HG02798 (cell line): Measurements from ENCODE around the gene TANGO6.

Experiments
- ATAC-seq: cut with Tn5 transposase; IDR thresholded peaks from one replicate; pipeline ENCODE4 v1.9.1; 2021; ENCODE audit warnings: mild to moderate bottlenecking; ENCODE audit not compliant: unreplicated experiment, poor library complexity

Gene TANGO6

DNA sequence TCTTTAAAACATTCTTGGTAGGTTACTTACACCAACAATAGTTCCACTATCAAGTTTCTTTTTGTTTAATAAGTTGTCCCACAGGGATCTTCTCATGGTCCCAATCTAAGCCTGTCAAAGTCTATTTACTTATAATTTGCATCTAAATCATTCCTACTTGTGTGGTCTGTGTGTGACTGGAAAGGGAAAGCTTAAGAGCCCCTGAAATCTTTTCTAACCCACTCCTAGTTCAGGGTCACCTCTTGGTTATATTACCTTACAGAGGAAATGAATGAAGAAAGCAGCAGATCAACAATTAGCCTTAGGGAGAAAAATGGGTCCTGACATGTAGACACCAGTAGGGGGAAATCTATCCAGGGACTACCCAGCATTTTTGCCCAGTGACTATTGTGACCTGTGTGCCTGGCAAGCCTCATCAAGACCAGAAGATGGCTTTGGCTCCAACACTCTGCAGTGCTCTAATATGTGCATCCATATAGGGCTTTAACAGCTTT, 151.7 kb downstream of the TANGO6 start:
- ATAC-seq: no peak

DNA sequence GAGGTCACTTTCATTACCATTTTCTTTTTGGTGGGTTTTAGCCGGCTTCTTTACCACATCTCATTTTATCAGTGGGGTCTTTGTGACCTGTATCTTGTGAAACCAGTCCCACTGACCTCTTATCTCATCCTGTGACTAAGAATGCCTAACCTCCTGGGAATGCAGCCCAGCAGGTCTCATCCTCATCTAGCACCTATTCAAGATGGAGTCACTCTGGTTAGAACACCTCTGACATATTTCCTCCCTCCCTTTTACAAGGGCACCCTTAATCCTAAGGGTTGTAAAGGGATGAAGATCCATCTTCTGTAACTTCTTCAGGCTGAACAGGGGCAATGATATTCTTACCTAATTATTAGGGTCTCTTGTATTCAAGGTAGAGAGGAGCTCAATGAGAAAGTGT, 154.2 kb downstream of the TANGO6 start:
- no peak for ATAC-seq

DNA sequence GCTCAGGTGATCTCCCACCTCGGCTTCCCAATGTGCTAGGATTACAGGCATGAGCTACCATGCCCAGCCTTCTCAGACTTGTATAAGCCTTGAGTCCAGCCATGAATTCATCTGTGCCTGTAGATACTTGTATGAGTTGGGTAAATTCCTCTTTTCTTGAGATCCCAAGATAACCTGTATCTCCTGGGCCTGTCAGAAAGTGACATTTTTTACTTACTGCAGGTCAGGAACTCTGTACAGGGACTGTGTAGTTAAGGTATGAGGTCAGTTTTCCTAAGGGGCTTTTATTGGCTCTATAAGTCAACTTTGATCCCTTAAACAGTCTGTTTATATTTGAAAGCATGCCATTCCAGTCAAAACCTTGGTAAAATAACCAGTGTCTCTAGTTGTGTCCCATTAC, 155.8 kb downstream of the TANGO6 start:
- ATAC-seq: no peak

DNA sequence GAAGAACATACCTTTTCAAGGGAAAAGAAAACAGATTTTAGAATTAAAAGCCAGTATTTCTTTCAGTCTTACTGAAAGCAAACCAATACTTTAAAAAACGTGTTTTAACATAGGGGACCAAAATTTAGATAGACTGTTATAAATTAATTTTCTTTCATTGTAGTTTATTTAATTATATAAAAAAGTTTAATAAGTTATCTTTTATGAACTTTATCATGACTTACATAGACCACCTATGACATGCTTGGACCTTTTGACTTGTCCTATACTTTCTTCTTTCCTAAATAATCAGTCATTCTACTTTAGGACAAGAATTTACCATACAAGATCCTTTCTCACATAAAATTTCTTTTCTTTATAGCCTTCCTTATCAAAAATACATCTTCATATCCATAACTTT, 160.2 kb downstream of the TANGO6 start:
- no peak for ATAC-seq

DNA sequence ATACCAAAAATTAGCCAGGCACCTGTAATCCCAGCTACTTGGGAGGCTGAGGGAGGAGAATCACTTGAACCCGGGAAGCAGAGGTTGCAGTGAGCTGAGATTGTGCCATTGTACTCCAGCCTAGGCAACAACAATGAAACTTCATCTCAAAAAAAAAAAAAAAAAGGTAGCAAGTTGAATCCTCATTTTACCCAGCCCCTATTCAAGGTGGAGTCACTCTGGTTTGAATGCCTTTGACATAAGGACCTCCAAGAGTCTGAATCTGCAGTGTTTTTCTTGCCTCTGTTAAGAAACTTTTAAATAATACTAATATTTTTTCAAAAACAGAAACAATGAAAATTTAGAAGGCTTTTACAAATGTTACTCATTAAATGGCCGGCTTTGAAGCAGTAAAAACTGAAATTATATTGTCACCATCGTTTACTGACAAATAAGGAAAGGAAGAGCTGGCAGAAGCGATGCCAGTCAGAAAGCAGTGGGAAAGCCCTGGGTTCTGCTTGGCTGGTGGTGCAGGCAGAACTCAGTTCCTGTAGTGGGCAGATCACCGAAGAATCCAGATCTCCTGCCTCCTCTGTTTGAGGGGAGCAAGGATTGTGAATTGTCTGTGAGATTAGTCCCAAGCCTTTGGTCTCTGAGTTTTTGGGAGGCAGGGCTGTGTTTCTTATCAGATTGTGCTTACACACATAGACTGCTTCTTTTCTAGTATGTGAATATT, 162.5 kb downstream of the TANGO6 start:
- ATAC-seq: no peak

DNA sequence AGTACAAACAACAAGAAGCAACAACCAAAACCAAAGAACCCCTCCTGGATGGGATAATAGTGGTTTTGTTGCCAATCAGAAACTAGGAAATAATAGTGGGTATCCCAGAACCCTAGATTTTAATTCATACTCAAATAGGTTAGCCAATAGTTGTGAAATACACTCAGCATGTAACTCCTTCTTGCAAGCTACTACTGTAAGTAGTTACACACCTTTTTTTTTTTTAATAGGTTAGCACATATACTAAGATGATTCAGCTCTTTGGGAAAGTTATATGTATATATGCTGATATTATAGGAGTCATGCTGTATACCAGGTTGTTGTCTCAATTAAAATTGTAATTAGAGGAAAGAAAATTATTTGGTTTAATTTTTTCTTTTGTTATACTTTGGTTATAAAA, 169.6 kb downstream of the TANGO6 start:
- no peak for ATAC-seq

DNA sequence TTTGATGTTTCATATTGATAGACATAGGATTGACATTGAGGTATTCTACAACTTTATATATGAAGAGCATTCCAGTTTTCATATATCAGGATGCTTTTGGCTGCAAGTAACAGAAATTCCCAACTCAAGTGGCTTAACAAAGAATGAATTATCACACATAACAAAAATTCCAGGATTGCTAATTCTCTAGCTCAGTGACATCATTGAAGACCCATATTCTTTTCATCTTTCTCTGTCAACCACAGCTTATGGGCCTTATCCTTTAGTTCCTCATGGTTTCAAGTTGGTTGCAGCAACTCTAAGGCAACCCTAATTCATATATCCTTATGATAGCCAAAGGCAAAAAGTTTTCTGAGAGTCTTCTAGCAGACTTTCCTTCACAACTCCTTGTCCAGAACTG, 170.7 kb downstream of the TANGO6 start:
- ATAC-seq: no peak

DNA sequence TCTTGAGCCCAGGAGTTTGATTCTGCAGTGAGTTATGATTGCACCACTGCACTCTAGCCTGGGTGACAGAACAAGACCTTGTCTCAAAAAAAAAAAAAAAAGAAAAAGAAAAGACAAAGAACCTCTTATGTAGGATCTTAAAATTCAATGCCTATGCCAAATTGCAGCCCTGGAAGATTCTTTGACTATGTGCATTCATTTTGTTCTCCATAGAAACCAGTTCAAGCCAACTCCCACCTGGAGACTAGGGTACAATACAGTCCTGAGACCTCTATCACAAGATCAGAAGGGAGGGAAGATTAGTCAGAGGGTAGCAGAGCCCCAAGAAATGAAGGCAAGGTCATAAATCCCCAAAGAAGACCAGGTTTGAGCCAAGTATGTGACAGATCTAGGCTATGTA, 171.5 kb downstream of the TANGO6 start:
- no peak for ATAC-seq

DNA sequence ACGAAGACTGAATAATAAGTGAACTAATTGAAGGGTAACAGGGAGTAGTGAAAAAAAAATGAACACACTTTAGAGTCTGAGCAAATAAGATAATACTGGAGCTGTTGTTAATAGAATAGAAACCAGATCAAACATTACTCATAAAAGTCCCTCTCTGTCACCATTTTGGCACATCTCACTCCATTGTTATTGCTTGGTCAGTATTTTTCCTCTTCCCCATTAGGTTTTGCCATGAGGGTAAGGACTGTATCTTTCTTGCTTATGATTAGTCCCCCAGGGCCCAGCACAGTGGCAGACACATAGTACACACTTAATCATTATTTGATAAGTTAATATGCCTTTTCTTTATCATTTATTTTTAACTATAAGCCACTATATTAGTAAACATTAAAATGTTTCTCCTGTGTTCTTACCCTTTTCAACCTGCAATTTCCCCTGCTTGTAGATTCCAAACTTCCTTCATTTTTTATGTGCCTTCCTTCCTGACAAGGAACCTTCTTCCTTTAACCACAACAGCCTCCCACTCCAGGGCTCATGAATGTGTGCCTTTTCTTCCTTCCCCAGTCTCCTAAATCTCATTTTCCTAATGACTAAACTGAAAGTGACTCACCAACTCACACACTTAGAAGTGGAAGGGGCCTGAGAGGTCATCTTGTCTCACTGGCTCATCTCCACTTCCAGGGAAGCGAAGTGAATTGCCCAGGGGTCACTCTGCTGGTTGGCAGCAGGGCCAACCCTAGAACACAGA, 173.9 kb downstream of the TANGO6 start:
- no peak for ATAC-seq

DNA sequence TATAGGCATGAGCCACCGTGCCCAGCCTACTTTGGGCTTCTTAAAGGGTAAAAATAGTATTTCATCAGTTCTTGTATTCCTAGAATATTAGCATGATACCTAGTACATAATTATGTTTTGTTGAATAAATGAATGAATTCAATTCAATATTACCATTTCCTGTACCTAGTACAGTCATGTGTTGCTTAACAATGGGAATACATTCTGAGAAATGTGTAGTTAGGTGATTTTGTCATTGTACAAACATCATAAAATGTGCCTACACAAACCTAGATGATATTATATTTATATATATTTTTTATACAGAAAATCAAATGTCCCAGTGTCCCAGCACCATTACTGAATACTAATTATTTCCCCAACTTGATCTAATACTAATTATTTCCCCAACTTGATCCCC, 176.5 kb downstream of the TANGO6 start:
- no peak for ATAC-seq

DNA sequence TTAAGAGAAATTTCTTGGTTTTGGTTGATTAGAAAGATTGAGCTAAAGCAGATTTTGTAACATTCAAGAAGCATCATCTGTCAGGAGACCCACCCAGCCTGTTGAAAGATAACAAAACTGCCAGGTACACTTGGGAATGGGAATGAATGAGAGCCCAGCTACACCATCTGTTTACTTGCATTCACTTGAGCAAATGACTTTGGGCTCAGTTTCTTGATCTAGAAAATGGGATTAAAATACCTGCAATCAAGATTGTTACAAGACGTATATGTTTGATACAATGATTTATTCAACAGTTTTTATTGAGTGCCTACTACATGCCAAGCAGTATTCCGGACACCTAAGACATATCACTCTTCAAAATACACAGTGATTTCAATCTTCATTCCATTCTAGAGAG, 185.8 kb downstream of the TANGO6 start:
- no peak for ATAC-seq

DNA sequence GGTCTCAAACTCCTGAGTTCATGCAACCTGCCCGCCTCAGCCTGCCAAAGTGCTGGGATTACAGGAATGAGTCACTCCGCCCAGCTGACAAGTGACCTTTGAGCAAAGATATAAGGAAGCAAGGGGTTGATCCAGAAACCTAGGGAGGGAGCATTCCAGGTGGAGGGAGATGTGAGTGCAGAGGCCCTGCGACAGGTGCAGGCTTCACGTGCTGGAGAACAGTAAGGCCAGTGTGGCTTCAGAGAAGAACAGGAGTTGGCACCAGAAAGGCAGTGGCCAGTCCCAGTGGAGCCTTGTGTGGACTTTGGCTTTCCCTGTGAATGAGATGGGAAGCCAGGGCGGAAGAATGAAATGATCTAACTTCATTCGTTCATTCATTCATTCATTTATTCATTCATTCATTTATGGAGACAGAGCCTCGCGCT, 188.6 kb downstream of the TANGO6 start:
- ATAC-seq: no peak

DNA sequence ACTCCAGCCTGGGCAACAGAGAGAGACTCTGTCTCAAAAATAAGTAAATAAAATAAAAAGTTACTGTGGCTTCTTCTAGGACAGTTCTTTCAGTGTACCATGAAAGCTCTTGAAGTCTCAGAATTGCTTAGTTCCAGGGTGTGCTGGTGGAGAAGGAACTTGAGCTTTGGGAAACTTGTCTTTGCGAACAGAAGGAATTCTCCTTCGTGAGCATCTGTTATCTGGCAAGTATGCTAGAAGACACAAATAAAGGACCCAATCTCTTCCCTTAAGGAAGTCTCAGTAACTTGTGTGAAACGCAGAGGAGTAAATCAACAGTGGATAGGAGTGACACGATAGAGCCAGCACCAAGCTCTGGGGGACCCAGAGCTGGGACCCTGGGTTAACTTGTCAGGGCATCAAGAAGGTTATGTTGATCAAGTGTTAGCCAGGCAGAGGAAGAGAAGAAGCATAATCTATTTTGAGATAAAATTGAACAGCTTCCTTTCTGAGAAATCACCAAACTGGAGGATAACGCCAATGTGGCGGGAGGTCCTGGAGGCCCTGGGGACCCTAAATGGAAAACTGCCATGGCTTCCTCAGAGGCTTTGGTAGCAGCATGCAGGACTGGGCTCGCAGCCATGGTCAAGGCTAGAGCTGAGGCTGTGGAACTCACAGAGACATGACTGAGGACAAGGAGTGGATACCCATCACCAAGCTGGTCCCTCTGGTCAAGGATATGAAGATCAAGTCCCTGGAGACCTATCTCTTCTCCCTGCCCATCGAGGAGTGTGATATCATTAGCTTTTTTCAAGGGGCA, 190.0 kb downstream of the TANGO6 start:
- ATAC-seq: no peak

DNA sequence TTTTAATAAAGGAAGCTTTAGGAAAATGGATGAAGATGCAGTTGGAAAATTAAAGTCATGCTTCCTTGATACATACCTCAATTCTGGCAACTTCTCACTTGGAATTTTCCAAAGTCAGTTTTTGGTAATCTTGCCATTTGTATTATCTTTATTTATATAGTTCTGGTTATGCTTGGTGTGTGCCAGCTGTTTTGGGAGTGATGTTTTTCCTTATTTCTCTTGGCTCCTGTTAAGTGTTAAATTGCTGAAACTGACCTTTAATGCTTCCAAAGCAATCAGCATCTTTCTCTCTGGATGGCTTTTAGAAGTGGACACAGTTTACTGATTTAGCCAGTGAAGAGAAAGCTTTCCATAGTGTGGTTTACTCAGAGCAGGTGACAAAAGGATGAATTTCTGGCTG, 192.0 kb downstream of the TANGO6 start:
- ATAC-seq: no peak

DNA sequence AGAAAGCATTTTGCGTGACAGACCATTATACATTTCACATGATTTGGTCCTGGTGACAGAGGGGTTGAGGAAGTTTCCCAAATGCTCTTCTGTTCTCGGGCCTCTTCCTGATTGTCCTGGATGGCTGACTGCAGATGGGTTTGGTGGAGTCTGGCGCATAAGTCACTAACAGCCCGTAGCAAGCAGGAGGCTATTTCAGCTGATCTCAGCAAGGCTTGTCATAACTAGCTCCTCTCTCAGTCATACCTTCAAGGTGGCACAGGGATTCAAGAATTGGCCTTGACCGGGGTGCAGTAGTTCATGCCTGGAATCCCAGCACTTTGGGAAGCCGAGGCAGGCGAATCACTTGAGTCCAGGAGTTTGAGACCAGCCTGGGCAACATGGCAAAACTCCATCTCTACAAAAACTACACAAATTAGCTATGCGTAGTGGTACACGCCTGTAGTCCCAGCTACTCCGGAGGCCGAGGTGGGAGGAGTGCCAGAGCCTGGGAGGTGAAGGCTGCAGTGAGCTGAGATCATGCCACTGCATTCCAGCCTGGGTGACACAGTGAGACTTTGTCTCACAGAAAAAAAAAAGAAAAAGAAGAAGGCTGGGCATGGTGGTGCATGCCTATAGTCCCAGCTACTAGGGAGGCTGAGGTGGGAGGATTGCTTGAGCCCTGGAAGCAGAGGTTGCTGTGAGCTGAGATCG, 193.2 kb downstream of the TANGO6 start:
- no peak for ATAC-seq

DNA sequence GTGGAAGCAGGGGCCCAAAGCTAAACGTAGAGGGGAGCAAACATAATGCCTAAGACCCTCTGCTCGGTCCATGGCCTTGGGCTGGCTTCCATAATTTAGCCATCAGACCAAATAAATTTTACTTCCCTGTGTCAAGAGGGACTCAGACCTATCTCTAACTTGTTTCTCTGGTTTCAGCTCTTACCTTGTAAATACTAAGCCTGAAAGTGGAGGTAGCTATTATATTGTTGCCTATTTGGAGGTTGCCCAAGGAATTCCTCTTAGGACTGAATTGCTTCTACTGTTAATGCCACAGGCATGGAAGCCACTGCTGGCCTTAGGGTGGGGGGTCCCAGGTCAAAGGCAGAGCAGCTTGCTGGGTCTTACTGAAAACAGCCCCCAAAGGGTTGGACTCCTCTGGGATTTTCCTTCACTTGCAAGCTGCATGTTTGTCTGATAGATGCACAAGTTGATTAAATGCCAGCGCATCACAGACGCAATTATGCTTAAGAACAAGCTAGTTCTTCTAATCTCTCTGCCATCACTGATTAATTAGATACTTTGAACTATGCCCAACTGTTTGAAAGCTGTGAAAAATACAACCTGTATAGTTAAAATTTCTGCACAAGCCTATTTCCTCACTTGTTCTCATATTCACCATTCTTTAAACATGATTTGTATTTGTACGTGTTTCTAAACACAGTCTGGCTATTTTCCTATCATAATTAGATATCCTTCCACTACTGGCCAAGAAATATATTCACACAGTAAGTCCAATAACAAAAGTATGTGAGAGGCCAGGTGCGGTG, 194.2 kb downstream of the TANGO6 start:
- ATAC-seq: no peak

DNA sequence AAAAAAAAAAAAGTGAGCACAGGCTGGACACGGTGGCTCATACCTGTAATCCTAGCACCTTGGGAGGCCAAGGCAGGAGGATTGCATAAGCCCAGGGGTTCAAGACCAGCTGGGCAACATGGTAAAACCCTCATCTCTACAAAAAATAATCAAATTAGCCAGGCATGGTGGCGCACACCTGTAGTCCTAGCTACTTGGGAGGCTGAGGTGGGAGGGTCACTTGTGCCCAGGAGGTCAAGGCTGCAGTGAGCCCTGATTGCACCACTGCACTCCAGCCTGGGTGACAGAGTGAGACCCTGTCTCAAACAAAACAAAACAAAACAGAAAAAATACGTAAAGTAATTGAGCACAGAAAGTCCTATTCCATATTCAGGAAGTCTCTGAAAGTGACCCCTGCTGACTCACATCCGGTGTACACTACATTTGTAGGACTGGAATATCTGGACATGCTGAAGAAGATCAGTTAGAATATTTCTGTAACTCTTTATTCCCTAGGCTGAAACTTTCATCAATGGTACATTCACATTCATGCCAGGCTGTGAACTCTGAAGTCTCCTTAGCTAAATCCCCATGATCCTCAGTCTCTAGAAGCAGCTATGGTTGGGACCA, 196.1 kb downstream of the TANGO6 start:
- ATAC-seq: no peak

DNA sequence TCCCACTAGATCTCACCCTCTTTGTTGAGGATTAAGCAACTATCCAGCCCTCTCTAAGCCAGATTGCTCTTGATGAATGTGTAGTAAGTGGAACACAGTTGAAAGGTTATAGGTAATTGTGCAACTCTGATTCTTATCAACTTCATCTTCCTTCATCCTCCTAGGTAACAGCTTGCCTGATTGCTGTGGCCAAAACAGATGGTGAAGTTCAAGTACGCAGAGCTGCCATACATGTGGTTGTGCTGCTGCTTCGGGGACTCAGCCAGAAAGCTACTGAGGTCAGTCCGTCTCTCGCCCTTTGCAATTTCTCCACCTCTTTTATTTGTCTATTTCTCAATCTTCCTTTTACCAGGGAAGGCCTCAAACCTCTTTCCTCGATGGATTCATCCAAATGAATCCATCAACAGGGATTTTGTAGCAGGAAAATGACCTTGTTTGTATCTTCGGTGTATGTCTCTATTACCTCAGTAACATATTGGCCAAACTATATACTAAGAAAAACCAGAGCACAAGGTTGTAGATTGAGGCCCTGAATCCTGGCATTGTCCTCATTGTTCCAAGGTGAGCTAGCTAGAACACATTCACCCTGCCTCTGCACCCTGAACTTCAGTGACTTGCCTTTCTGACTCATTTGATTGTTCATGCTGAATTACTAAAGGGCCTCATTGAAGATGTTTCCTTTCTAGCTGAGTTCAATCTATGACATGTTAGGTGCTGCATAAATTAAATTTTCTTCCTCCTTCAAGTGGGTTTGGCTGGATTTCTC, 197.0 kb downstream of the TANGO6 start:
- no peak for ATAC-seq
